K562 (cell line): ENCODE results near the gene CACNB1. TPM values are rescaled to one million over a fixed set of nuclear protein-coding genes. Genes with fewer than 3 reads are reported as not detected.

Experiments used
- ARID1B ChIP-seq: fragments of 450-650 bp; IDR thresholded peaks from 2 replicates; pipeline ENCODE4 v1.6.1; 2016; ENCODE audit warnings: antibody characterized with exemption, mild to moderate bottlenecking, inconsistent platforms
- CBX1 ChIP-seq: sonication (generic); IDR thresholded peaks from 2 replicates; pipeline ENCODE4 v1.6.1; 2016; ENCODE audit warnings: antibody characterized with exemption, low read depth, mild to moderate bottlenecking
- CC2D1A ChIP-seq: fragments of 450-650 bp; IDR thresholded peaks from 2 replicates; pipeline ENCODE4 v1.6.1; 2017; ENCODE audit warnings: mild to moderate bottlenecking
- CCAR2 ChIP-seq: fragments of 200-400 bp; formaldehyde crosslinking; IDR thresholded peaks from 2 replicates; pipeline ENCODE4 v1.6.1; 2017; ENCODE audit warnings: mild to moderate bottlenecking, low read depth, low read length
- DACH1 ChIP-seq: fragments of 450-650 bp; IDR thresholded peaks from 2 replicates; pipeline ENCODE4 v1.6.1; 2018; ENCODE audit not compliant: partially characterized antibody
- ESRRA ChIP-seq: fragments of 450-650 bp; IDR thresholded peaks from 2 replicates; pipeline ENCODE4 v1.6.1; 2014; ENCODE audit warnings: low read depth, mild to moderate bottlenecking, moderate library complexity, borderline replicate concordance
- ESRRB ChIP-seq: fragments of 250-450 bp; sonication (Bioruptor Pico); IDR thresholded peaks from 2 replicates; pipeline ENCODE4 v1.5.0; 2020; ENCODE audit warnings: mild to moderate bottlenecking, moderate library complexity, borderline replicate concordance
- FUS ChIP-seq: fragments of 200-400 bp; formaldehyde crosslinking; optimal IDR thresholded peaks from 2 replicates; pipeline ENCODE3; 2017; ENCODE audit warnings: low read depth, low read length
- HOXB6 ChIP-seq: fragments of 250-450 bp; sonication (Bioruptor Pico); IDR thresholded peaks from 2 replicates; pipeline ENCODE4 v1.5.1; 2022; ENCODE audit warnings: mild to moderate bottlenecking, borderline replicate concordance
- JUNB ChIP-seq: fragments of 450-650 bp; formaldehyde crosslinking; conservative IDR thresholded peaks from 2 replicates; pipeline ENCODE4 v1.4.0; 2020; ENCODE audit warnings: mild to moderate bottlenecking
- L3MBTL2 ChIP-seq: fragments of 450-650 bp; IDR thresholded peaks from 2 replicates; pipeline ENCODE4 v1.6.1; 2016; ENCODE audit warnings: mild to moderate bottlenecking, moderate library complexity
- RERE ChIP-seq: sonication (generic); formaldehyde crosslinking; IDR thresholded peaks from 2 replicates; pipeline ENCODE4 v1.8.0; 2023; ENCODE audit warnings: missing genetic modification reagents, mild to moderate bottlenecking, borderline replicate concordance
- SMARCA5 ChIP-seq: fragments of 450-650 bp; IDR thresholded peaks from 2 replicates; pipeline ENCODE4 v1.6.1; 2016
- SRF ChIP-seq, 2 experiments: fragments of 250-450, 450-650 bp in 1 of 2; sonication (Bioruptor Pico) in 1 of 2; sonication (generic) in 1 of 2; formaldehyde crosslinking; IDR thresholded peaks; 2 replicates each; pipeline versions ENCODE4 v1.5.0 to v1.5.1; 2020 to 2022; ENCODE audit warnings: mild to moderate bottlenecking in 1 of 2, missing genetic modification reagents in 1 of 2
- ZNF184 ChIP-seq: sonication (generic); formaldehyde crosslinking; IDR thresholded peaks from 2 replicates; pipeline ENCODE4 v1.5.0; 2020; ENCODE audit warnings: missing genetic modification reagents
- ZZZ3 ChIP-seq: fragments of 450-650 bp; IDR thresholded peaks from 2 replicates; pipeline ENCODE4 v1.6.1; 2016; ENCODE audit warnings: antibody characterized with exemption, mild to moderate bottlenecking, moderate library complexity
- polyA plus RNA-seq, 8 experiments: library from polyadenylated mRNA; depleted of rRNA in 4 of 8; stranded (reverse) in 5 of 8; unstranded in 3 of 8; fragments of >200 nt; fragmentation: Nextera tagmentation in 2 of 8; fragmentation: Illumina TruSeq in 1 of 8; extraction: Ambion mirVana in 2 of 8; extraction: Trizol in 1 of 8; gene quantifications; 2 replicates each; pipeline versions ENCODE4 v1.2.1 to v1.2.3, GENCODE V29; 2011 to 2014; ENCODE audit warnings: inconsistent platforms in 1 of 8, missing spikeins in 1 of 8
- total RNA-seq, 7 experiments: library from RNA; depleted of rRNA in 6 of 7; stranded (reverse); fragments of >200 nt in 6 of 7; fragmentation: Illumina TruSeq in 2 of 7; extraction: Trizol in 2 of 7; gene quantifications; 2 replicates each; pipeline versions ENCODE4 v1.2.1 to v1.2.3, GENCODE V29; 2011 to 2021; ENCODE audit warnings: low replicate concordance in 1 of 7
- TF ChIP-seq, protein P1 (sequence below), 3 experiments: fragments of 200-800 bp in 1 of 3; fragments of 250-450 bp in 1 of 3; fragments of 450-650 bp in 1 of 3; sonication (Bioruptor Pico) in 1 of 3; sonication (Bioruptor generic) in 1 of 3; formaldehyde crosslinking in 1 of 3; IDR thresholded peaks; 2 replicates each; pipeline versions ENCODE4 v1.6.1 to v1.8.0; 2016 to 2022; ENCODE audit warnings: mild to moderate bottlenecking in 2 of 3, missing genetic modification characterization in 2 of 3, missing compliant biosample characterization in 1 of 3, moderate library complexity in 1 of 3

The CACNB1 gene
- total and polyA plus RNA-seq, 9 of the 15 experiments (the other 6 are each of a cell fraction or from before 2014, with no cell fraction given) = 0.08 to 7.4 (median 3.0) TPM

GRCh38 chr17:39231591-39232551 is 34.4 kb upstream of the CACNB1 start (continued):
- TF ChIP-seq CCAR2 = no peak
- 0 out of 2 replicates have a peak, but pooled peaks have one; percentile 13 for TF ChIP-seq ARID1B
- TF ChIP-seq HOXB6 (CRISPR knock-in tag) = no peak
- 0 out of 2 replicates have a peak, but pooled peaks have one; percentile 13 for TF ChIP-seq SMARCA5
- TF ChIP-seq ESRRB (CRISPR knock-in tag) = no peak
- TF ChIP-seq ZNF184 (CRISPR knock-in tag) = no peak
- no peak for TF ChIP-seq FUS
- TF ChIP-seq DACH1 = peak; percentile 50
- TF ChIP-seq ESRRA = no peak
- TF ChIP-seq RERE (CRISPR knock-in tag) = no peak
- TF ChIP-seq CC2D1A = 0 out of 2 replicates have a peak, but pooled peaks have one; percentile 35
- no peak for TF ChIP-seq ZZZ3
- 0 out of 2 replicates have a peak, but pooled peaks have one; percentile 13 for TF ChIP-seq L3MBTL2
- no peak for TF ChIP-seq JUNB (CRISPR knock-in tag)
- TF ChIP-seq, protein P1, sequence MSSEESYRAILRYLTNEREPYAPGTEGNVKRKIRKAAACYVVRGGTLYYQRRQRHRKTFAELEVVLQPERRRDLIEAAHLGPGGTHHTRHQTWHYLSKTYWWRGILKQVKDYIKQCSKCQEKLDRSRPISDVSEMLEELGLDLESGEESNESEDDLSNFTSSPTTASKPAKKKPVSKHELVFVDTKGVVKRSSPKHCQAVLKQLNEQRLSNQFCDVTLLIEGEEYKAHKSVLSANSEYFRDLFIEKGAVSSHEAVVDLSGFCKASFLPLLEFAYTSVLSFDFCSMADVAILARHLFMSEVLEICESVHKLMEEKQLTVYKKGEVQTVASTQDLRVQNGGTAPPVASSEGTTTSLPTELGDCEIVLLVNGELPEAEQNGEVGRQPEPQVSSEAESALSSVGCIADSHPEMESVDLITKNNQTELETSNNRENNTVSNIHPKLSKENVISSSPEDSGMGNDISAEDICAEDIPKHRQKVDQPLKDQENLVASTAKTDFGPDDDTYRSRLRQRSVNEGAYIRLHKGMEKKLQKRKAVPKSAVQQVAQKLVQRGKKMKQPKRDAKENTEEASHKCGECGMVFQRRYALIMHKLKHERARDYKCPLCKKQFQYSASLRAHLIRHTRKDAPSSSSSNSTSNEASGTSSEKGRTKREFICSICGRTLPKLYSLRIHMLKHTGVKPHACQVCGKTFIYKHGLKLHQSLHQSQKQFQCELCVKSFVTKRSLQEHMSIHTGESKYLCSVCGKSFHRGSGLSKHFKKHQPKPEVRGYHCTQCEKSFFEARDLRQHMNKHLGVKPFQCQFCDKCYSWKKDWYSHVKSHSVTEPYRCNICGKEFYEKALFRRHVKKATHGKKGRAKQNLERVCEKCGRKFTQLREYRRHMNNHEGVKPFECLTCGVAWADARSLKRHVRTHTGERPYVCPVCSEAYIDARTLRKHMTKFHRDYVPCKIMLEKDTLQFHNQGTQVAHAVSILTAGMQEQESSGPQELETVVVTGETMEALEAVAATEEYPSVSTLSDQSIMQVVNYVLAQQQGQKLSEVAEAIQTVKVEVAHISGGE (CRISPR knock-in tag; IDR thresholded peaks at IDR 0.05) = no peak
- no peak for TF ChIP-seq SRF (CRISPR knock-in tag; IDR thresholded peaks at IDR 0.05)
- no peak for TF ChIP-seq CBX1
